PC-3 (cell line): Measurements from ENCODE around the gene C19orf25. TPM values are rescaled to one million over a fixed set of nuclear protein-coding genes. Genes with fewer than 3 reads are reported as not detected.

Experiments used
- ATAC-seq: fragments of 200-7000 bp; cut with Tn5 transposase; 2 replicates; pipeline ENCODE4 v1.9.1; 2020; ENCODE audit warnings: mild to moderate bottlenecking, moderate library complexity
- BruUV-seq: library from RNA; stranded (reverse); fragments of 400-500 nt; replicated peaks from 2 replicates; lab custom pipeline; 2021; lab: Mats Ljungman, UMichigan
- CTCF ChIA-PET: fragments of 300-600 bp; sonication (Branson Sonifier 250); formaldehyde crosslinking; loops from one replicate; lab custom pipeline; 2022; ENCODE audit warnings: antibody characterized with exemption; lab: Charles Lee
- POLR2A ChIA-PET: fragments of 300-600 bp; sonication (Branson Sonifier 250); formaldehyde crosslinking; loops from one replicate; lab custom pipeline; 2022; ENCODE audit warnings: antibody characterized with exemption; ENCODE audit not compliant: unreplicated experiment; lab: Charles Lee
- DNase-seq: peaks from one replicate; pipeline ENCODE4 v3.0.0-alpha.2; 2015
- H2AFZ ChIP-seq: fragments of 300-600 bp; sonication (generic); 2 replicates; pipeline ENCODE4 v1.6.0; 2016; ENCODE audit warnings: antibody characterized with exemption, low read length
- H3F3A ChIP-seq: fragments of 300-600 bp; sonication (generic); one replicate; pipeline ENCODE4 v1.6.0; 2017; ENCODE audit warnings: antibody characterized with exemption, low read length, control low read depth, mild to moderate bottlenecking; ENCODE audit not compliant: unreplicated experiment
- H3K27ac ChIP-seq: fragments of 300-600 bp; sonication (generic); 2 replicates; pipeline ENCODE4 v1.5.1; 2016; ENCODE audit warnings: mild to moderate bottlenecking, low read length
- H3K27me3 ChIP-seq: fragments of 300-600 bp; sonication (generic); 2 replicates; pipeline ENCODE4 v1.6.1; 2016; ENCODE audit warnings: low read length, mixed read lengths
- H3K36me3 ChIP-seq: fragments of 300-600 bp; sonication (generic); 2 replicates; pipeline ENCODE4 v1.6.1; 2016; ENCODE audit warnings: low read depth, mixed run types, low read length, mixed read lengths
- H3K4me1 ChIP-seq: fragments of 300-600 bp; sonication (generic); 2 replicates; pipeline ENCODE4 v1.5.1; 2016; ENCODE audit warnings: low read length; ENCODE audit not compliant: insufficient read depth
- H3K4me2 ChIP-seq: fragments of 300-600 bp; sonication (generic); 2 replicates; pipeline ENCODE4 v1.6.0; 2016; ENCODE audit warnings: low read length
- H3K4me3 ChIP-seq: fragments of 300-600 bp; sonication (generic); 2 replicates; pipeline ENCODE4 v1.5.1; 2016; ENCODE audit warnings: mild to moderate bottlenecking, low read length, mixed read lengths
- H3K79me2 ChIP-seq: fragments of 300-600 bp; sonication (generic); 2 replicates; pipeline ENCODE4 v1.6.1; 2017; ENCODE audit warnings: low read length, mixed read lengths
- H3K9ac ChIP-seq: fragments of 300-600 bp; sonication (generic); 2 replicates; pipeline ENCODE4 v1.6.0; 2016; ENCODE audit warnings: mild to moderate bottlenecking, low read length
- H3K9me2 ChIP-seq: fragments of 300-600 bp; sonication (generic); replicated peaks from 2 replicates; pipeline ENCODE4 v1.6.1; 2016; ENCODE audit warnings: mixed run types, low read length, mixed read lengths
- H3K9me3 ChIP-seq: fragments of 300-600 bp; sonication (generic); 2 replicates; pipeline ENCODE4 v1.6.1; 2016; ENCODE audit warnings: low read length, mixed read lengths
- H4K20me1 ChIP-seq: fragments of 300-600 bp; sonication (generic); 2 replicates; pipeline ENCODE4 v1.6.1; 2016; ENCODE audit warnings: low read length, mixed read lengths
- EZH2 ChIP-seq: fragments of 300-600 bp; sonication (generic); IDR thresholded peaks from one replicate; pipeline ENCODE4 v1.6.1; 2017; ENCODE audit warnings: antibody characterized with exemption, mild to moderate bottlenecking, low read length; ENCODE audit not compliant: unreplicated experiment
- EZH2phosphoT487 ChIP-seq: fragments of 300-600 bp; sonication (generic); IDR thresholded peaks from 2 replicates; pipeline ENCODE4 v1.6.1; 2018; ENCODE audit warnings: mild to moderate bottlenecking, antibody characterized with exemption, low read length, borderline replicate concordance
- intact Hi-C: fragments of 100-400 bp; cut with micrococcal nuclease; formaldehyde crosslinking; loops from 2 replicates; pipeline ENCODE4 v1.9.0; 2023
- total RNA-seq: library from RNA; depleted of rRNA; stranded (reverse); fragments of >200 nt; gene quantifications from 2 replicates; pipeline ENCODE4 v1.2.3, GENCODE V29; 2014
- TF ChIP-seq, protein P1 (sequence below): fragments of 300-600 bp; sonication (generic); conservative IDR thresholded peaks from 2 replicates; pipeline ENCODE4 v1.5.1; 2017; ENCODE audit warnings: antibody characterized with exemption, low read depth, mild to moderate bottlenecking, low read length

Gene C19orf25
- total RNA-seq, 1 experiment from 2014 or later: 45.0 TPM

DNA sequence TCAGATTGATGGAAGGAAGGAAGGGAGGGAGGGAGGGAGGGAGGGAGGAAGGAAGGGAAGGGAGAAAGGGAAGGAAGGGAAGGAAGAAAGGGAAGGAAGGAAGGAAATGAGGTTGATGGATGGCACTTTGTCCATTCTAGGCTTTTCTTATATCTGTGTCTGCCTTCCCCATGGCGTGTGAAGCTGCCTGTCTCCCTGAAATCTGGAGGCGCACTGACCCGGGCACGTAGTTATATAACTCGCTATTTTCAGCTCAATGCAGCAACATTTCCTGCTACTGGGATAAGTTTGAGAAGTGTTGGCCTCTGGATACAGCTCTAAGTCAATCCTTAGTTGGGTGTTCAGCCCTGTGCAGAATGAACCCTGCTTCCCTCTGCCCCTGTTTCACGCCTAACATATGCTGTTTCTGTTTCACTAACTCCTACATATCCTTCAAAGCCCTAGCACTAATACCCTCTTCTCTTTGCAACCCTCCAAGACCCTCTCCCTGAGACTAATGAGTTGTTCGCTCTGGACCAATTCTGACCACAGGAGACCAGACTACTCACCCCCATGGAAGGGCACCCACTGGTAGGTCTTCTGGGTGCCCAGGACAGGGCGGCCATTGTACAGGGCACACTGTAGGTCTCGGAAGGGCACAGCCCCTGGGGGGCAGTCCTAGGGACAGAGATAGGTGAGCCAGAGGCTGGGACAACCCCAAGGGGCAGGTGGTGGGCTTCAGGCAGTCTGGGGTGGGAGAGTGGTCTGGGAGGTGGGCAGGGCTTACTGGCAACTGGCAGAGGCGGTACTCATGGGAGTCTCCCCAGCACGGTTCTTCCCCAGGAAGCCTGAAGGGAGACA lies 30.8 kb upstream of the C19orf25 start:
- no peak overlapping the region for H3K9ac ChIP-seq
- ChIA-PET CTCF (no interaction called here), POLR2A (no interaction called here)
- no peaks in the 10 kb centered on the region for H3K9me3 ChIP-seq
- DNase-seq (no peak), ATAC-seq (no peak)
- no peak overlapping the region for H3K4me3 ChIP-seq
- H3K27me3 ChIP-seq: no peaks in the 10 kb centered on the region
- H3K9me2 ChIP-seq: no peaks in the 10 kb centered on the region
- H3K36me3 ChIP-seq: no peaks in the 10 kb centered on the region
- BruUV-seq: no TSS peak
- H3K4me1 ChIP-seq: peaks cover 3% of the 10 kb centered on the region; the same call in 1 of the 2 replicates
- H3K27ac ChIP-seq: no peak overlapping the region
- TF ChIP-seq EZH2: no peak
- TF ChIP-seq, protein P1, sequence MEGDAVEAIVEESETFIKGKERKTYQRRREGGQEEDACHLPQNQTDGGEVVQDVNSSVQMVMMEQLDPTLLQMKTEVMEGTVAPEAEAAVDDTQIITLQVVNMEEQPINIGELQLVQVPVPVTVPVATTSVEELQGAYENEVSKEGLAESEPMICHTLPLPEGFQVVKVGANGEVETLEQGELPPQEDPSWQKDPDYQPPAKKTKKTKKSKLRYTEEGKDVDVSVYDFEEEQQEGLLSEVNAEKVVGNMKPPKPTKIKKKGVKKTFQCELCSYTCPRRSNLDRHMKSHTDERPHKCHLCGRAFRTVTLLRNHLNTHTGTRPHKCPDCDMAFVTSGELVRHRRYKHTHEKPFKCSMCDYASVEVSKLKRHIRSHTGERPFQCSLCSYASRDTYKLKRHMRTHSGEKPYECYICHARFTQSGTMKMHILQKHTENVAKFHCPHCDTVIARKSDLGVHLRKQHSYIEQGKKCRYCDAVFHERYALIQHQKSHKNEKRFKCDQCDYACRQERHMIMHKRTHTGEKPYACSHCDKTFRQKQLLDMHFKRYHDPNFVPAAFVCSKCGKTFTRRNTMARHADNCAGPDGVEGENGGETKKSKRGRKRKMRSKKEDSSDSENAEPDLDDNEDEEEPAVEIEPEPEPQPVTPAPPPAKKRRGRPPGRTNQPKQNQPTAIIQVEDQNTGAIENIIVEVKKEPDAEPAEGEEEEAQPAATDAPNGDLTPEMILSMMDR: no peak
- TF ChIP-seq EZH2phosphoT487: no peak
- intact Hi-C loops: no loop called here
- no peak overlapping the region for H2AFZ ChIP-seq
- no peak overlapping the region for H3K4me2 ChIP-seq
- H3F3A ChIP-seq: no peaks in the 10 kb centered on the region
- no peaks in the 10 kb centered on the region for H4K20me1 ChIP-seq
- H3K79me2 ChIP-seq: peaks cover 3% of the 10 kb centered on the region; the same call in 1 of the 2 replicates

DNA sequence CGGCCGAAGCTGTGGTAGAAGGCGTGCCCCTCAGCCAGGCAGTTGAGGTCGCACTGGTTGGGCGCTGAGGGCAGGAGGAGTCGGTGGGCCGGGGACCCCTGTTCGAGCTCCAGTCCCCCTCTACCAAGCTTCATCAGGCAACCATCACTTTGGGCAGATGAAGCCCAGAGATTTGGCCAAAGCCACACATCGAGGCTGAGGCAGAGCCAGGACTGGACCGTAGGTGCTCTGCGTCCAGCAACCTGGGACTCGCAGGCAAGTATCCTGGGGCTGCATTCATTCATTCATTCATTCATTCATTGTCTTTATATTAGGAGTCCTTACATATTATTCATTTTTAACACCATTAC lies 29.5 kb upstream of the C19orf25 start:
- no peak overlapping the region for H2AFZ ChIP-seq
- no peak for ATAC-seq
- no peak for DNase-seq
- peak overlapping the region; percentile 34; the same call in 1 of the 2 replicates for H3K4me2 ChIP-seq
- intact Hi-C loops: no loop called here
- H3K4me3 ChIP-seq: 0 out of 2 replicates have a peak overlapping the region, but pooled peaks have one; percentile 18
- CTCF ChIA-PET: no interaction called here
- H4K20me1 ChIP-seq: no peaks in the 10 kb centered on the region
- H3K27ac ChIP-seq: no peak overlapping the region
- H3K9me3 ChIP-seq: no peaks in the 10 kb centered on the region
- POLR2A ChIA-PET: interaction anchor here (0.6 kb wide), 1 partner anchor 196 kb away, joined by 11 read pairs; no protein-coding TSS in a partner anchor
- H3K36me3 ChIP-seq: no peaks in the 10 kb centered on the region
- no peaks in the 10 kb centered on the region for H3F3A ChIP-seq
- BruUV-seq: no TSS peak
- H3K27me3 ChIP-seq: no peaks in the 10 kb centered on the region
- TF ChIP-seq, protein P1: no peak
- no peak for TF ChIP-seq EZH2
- peaks cover 3% of the 10 kb centered on the region; the same call in 1 of the 2 replicates for H3K4me1 ChIP-seq
- peaks cover 3% of the 10 kb centered on the region; the same call in 1 of the 2 replicates for H3K79me2 ChIP-seq
- no peaks in the 10 kb centered on the region for H3K9me2 ChIP-seq
- H3K9ac ChIP-seq: no peak overlapping the region
